T1000 (cell line): ENCODE results near the gene EHMT2.
"Not testable (repeated sequence)": the region's sequence is repeated elsewhere in the genome, so short reads cannot be mapped to it uniquely, and the experiment has no call there.

ENCODE experiments used
- DNase-seq: peaks from one replicate; lab custom pipeline; 2025; ENCODE audit warnings: mixed read lengths; lab: John Stamatoyannopoulos, UW

EHMT2 gene

GRCh38 chr6:31897612-31898382 lies at the start of gene EHMT2:
EHMT2 (minus strand) TSS chr6:31897698; CDS start chr6:31897677, 21 bp downstream.
- peak; percentile 60 for DNase-seq

- no peak for DNase-seq
Measured at GRCh38 chr6:31947070-31947675, 49.7 kb upstream of the EHMT2 start.

GRCh38 chr6:31946370-31946885 lies 48.9 kb upstream of the EHMT2 start:
- no peak for DNase-seq

- DNase-seq = peak; percentile 20
Measured at GRCh38 chr6:31945507-31946369, 48.2 kb upstream of the EHMT2 start, which contains the start of gene CFB. CFB (plus strand) TSS chr6:31946095; CDS start chr6:31946222, 127 bp downstream.

- no peak for DNase-seq
Measured at GRCh38 chr6:31945154-31945506, 47.6 kb upstream of the EHMT2 start.

GRCh38 chr6:31943742-31944141 lies 46.2 kb upstream of the EHMT2 start:
- DNase-seq = no peak

GRCh38 chr6:31940256-31940664 lies 42.8 kb upstream of the EHMT2 start:
- DNase-seq = no peak

- no peak for DNase-seq
Measured at GRCh38 chr6:31935823-31936222, 38.3 kb upstream of the EHMT2 start.

- no peak for DNase-seq
Measured at GRCh38 chr6:31935021-31935420, 37.5 kb upstream of the EHMT2 start.

- DNase-seq = no peak
Measured at GRCh38 chr6:31933537-31933936, 36.0 kb upstream of the EHMT2 start.

- DNase-seq = not testable (repeated sequence)
Measured at GRCh38 chr6:31932137-31932536, 34.6 kb upstream of the EHMT2 start.

GRCh38 chr6:31930962-31931361 lies 33.5 kb upstream of the EHMT2 start:
- no peak for DNase-seq

GRCh38 chr6:31928672-31928939 lies 31.1 kb upstream of the EHMT2 start:
- no peak for DNase-seq

- DNase-seq = no peak
Measured at GRCh38 chr6:31927863-31928671, 30.6 kb upstream of the EHMT2 start.

- no peak for DNase-seq
Measured at GRCh38 chr6:31927242-31927862, 29.9 kb upstream of the EHMT2 start, which contains the start of gene C2. C2 (plus strand) TSS chr6:31927717; CDS start chr6:31927753, 36 bp downstream.

- no peak for DNase-seq
Measured at GRCh38 chr6:31922942-31923341, 25.4 kb upstream of the EHMT2 start.

GRCh38 chr6:31920811-31921210 lies 23.3 kb upstream of the EHMT2 start:
- no peak for DNase-seq

- no peak for DNase-seq
Measured at GRCh38 chr6:31919624-31920303, 22.3 kb upstream of the EHMT2 start.

GRCh38 chr6:31918069-31918720 lies 20.7 kb upstream of the EHMT2 start:
- no peak for DNase-seq

- no peak for DNase-seq
Measured at GRCh38 chr6:31915756-31916155, 18.3 kb upstream of the EHMT2 start.
